GM12878 (cell line): ENCODE measurements around the gene RYR2. TPM values are rescaled to one million over a fixed set of nuclear protein-coding genes. Genes with fewer than 3 reads are reported as not detected.

Experiments
- ATAC-seq: fragments of 200-7000 bp; cut with Tn5 transposase; 3 replicates; pipeline ENCODE4 v1.9.1; 2020; ENCODE audit warnings: mild to moderate bottlenecking, moderate library complexity
- BruUV-seq: library from RNA; stranded (reverse); fragments of 400-500 nt; replicated peaks from 2 replicates; lab custom pipeline; 2021; lab: Mats Ljungman, UMichigan
- CTCF ChIA-PET: fragments of 300-600 bp; sonication (Branson Sonifier 250); formaldehyde crosslinking; extraction: SDS; loops from one replicate; lab custom pipeline; 2021; ENCODE audit warnings: inconsistent platforms; lab: Yijun Ruan, JAX
- POLR2A ChIA-PET: fragments of 350-600 bp; formaldehyde crosslinking; extraction: SDS; loops from one replicate; lab custom pipeline; 2021; ENCODE audit warnings: inconsistent platforms; lab: Charles Lee
- RAD21 ChIA-PET: fragments of 300-600 bp; sonication (Branson Sonifier 250); formaldehyde crosslinking; loops from one replicate; lab custom pipeline; 2023; ENCODE audit warnings: antibody characterized with exemption; ENCODE audit not compliant: unreplicated experiment; lab: Charles Lee
- SMC1A ChIA-PET: fragments of 300-600 bp; sonication (Branson Sonifier 250); formaldehyde crosslinking; loops from one replicate; lab custom pipeline; 2023; ENCODE audit not compliant: unreplicated experiment, uncharacterized antibody; lab: Charles Lee
- DNase-seq: peaks from one replicate; pipeline ENCODE4 v3.0.0-alpha.2; 2011; ENCODE audit warnings: low read depth, low spot score
- FAIRE-seq: peaks from 3 replicates; lab custom pipeline; 2011; peaks lifted over from hg19 to GRCh38; lab: Jason Lieb, UNC
- H2AFZ ChIP-seq: 2 replicates; pipeline ENCODE4 v1.6.0; 2011; ENCODE audit warnings: low read depth, low read length, control low read depth; ENCODE audit not compliant: control insufficient read depth
- H3K27ac ChIP-seq: 2 replicates; pipeline ENCODE4 v1.5.1; 2011; ENCODE audit warnings: control low read depth; ENCODE audit not compliant: control insufficient read depth, insufficient read depth
- H3K27me3 ChIP-seq, 2 experiments: replicated peaks in 1 of 2; 2 replicates each; pipeline versions ENCODE4 v1.6.0 to v1.6.1; 2011; ENCODE audit warnings: low read length in 1 of 2; ENCODE audit not compliant: control insufficient read depth in 2 of 2, insufficient read depth in 2 of 2
- H3K36me3 ChIP-seq, 2 experiments: 2 replicates each; pipeline ENCODE4 v1.5.1; 2011; ENCODE audit warnings: low read length in 1 of 2; ENCODE audit not compliant: control insufficient read depth in 2 of 2, insufficient read depth in 2 of 2
- H3K4me1 ChIP-seq: 2 replicates; pipeline ENCODE4 v1.6.1; 2011; ENCODE audit warnings: mild to moderate bottlenecking, low read length, moderate library complexity, mixed read lengths; ENCODE audit not compliant: control insufficient read depth, insufficient read depth
- H3K4me2 ChIP-seq: 2 replicates; pipeline ENCODE4 v1.6.0; 2011; ENCODE audit warnings: control low read depth; ENCODE audit not compliant: control insufficient read depth, insufficient read depth
- H3K4me3 ChIP-seq: fragments of 200-600 bp; sonication (generic); 2 replicates; pipeline ENCODE4 v1.5.1; 2016
- H3K79me2 ChIP-seq: 2 replicates; pipeline ENCODE4 v1.6.0; 2011; ENCODE audit warnings: low read length; ENCODE audit not compliant: control insufficient read depth, insufficient read depth
- H3K9ac ChIP-seq: 2 replicates; pipeline ENCODE4 v1.8.0; 2011; ENCODE audit warnings: low read length, control low read depth, mixed read lengths; ENCODE audit not compliant: control insufficient read depth, insufficient read depth
- H3K9me3 ChIP-seq: replicated peaks from 3 replicates; pipeline ENCODE4 v1.5.1; 2011; ENCODE audit warnings: mild to moderate bottlenecking, low read length; ENCODE audit not compliant: control insufficient read depth, insufficient read depth
- H4K20me1 ChIP-seq: 2 replicates; pipeline ENCODE4 v1.6.0; 2011; ENCODE audit not compliant: control insufficient read depth, insufficient read depth
- CBFB ChIP-seq: IDR thresholded peaks from 2 replicates; pipeline ENCODE4 v1.6.1; 2016; ENCODE audit warnings: antibody characterized with exemption, low read depth
- CEBPZ ChIP-seq: fragments of 150-350 bp; IDR thresholded peaks from 2 replicates; pipeline ENCODE4 v1.6.1; 2016; ENCODE audit warnings: low read depth, low read length
- DPF2 ChIP-seq: fragments of 450-650 bp; IDR thresholded peaks from 2 replicates; pipeline ENCODE4 v1.6.1; 2017; ENCODE audit warnings: mild to moderate bottlenecking
- LARP7 ChIP-seq: fragments of 450-650 bp; IDR thresholded peaks from 2 replicates; pipeline ENCODE4 v1.6.1; 2017; ENCODE audit warnings: mild to moderate bottlenecking
- MTA3 ChIP-seq: IDR thresholded peaks from 2 replicates; pipeline ENCODE4 v1.6.1; 2012; ENCODE audit warnings: low read length, inconsistent platforms, borderline replicate concordance
- MYC ChIP-seq: IDR thresholded peaks from 2 replicates; pipeline ENCODE4 v1.6.1; 2011; ENCODE audit warnings: mild to moderate bottlenecking, low read length, moderate library complexity, inconsistent platforms; ENCODE audit not compliant: insufficient read depth, insufficient replicate concordance, insufficient read length, severe bottlenecking
- PAX5 ChIP-seq: IDR thresholded peaks from 2 replicates; pipeline ENCODE4 v1.6.1; 2011; ENCODE audit warnings: low read depth, low read length, borderline replicate concordance
- PML ChIP-seq: IDR thresholded peaks from 2 replicates; pipeline ENCODE4 v1.6.1; 2012; ENCODE audit warnings: low read length, inconsistent platforms
- REST ChIP-seq: IDR thresholded peaks from 2 replicates; pipeline ENCODE4 v1.6.1; 2012; ENCODE audit warnings: mild to moderate bottlenecking, low read depth, low read length
- RFX5 ChIP-seq: IDR thresholded peaks from 2 replicates; pipeline ENCODE4 v1.6.1; 2011; ENCODE audit warnings: low read depth, low read length, improper control_type of control experiment
- SMAD5 ChIP-seq: IDR thresholded peaks from 2 replicates; pipeline ENCODE4 v1.6.1; 2016; ENCODE audit warnings: antibody characterized with exemption, low read depth
- YY1 ChIP-seq: IDR thresholded peaks from 2 replicates; pipeline ENCODE4 v1.6.1; 2011; ENCODE audit warnings: low read depth, mild to moderate bottlenecking, low read length
- ZNF24 ChIP-seq: fragments of 450-650 bp; IDR thresholded peaks from 2 replicates; pipeline ENCODE4 v1.6.1; 2017; ENCODE audit warnings: antibody characterized with exemption, mild to moderate bottlenecking
- WGBS: methylation state at CpG from one replicate; pipeline ENCODE4 v1.1.6; 2016; ENCODE audit warnings: low lambda C conversion rate; ENCODE audit not compliant: insufficient replicate concordance, insufficient coverage; ENCODE audit errors: missing lambda C conversion rate; 5-methylcytosine and 5-hydroxymethylcytosine counted together
- in situ Hi-C: fragments of 300-500 bp; cut with MboI; formaldehyde crosslinking; loops from 9 replicates; pipeline ENCODE4 v1.14.3; 2018; ENCODE audit warnings: mixed read lengths
- intact Hi-C: fragments of 100-400 bp; cut with micrococcal nuclease; formaldehyde crosslinking; loops from one replicate; pipeline ENCODE4 v1.14.2; 2022; ENCODE audit not compliant: unreplicated experiment
- polyA plus RNA-seq, 11 experiments: library from polyadenylated mRNA; depleted of rRNA in 4 of 11; unstranded in 6 of 11; stranded (reverse) in 5 of 11; fragments of >200 nt; fragmentation: Nextera tagmentation in 4 of 11; fragmentation: Illumina TruSeq in 1 of 11; extraction: Ambion mirVana in 4 of 11; extraction: Trizol in 1 of 11; gene quantifications; 1 replicate in 1 of 11; 2 replicates in 10 of 11; pipeline versions ENCODE4 v1.2.1 to v1.2.3, GENCODE V29; 2011 to 2016; ENCODE audit warnings: inconsistent platforms in 2 of 11, missing spikeins in 2 of 11, low read depth in 1 of 11
- total RNA-seq, 4 experiments: library from RNA; depleted of rRNA in 3 of 4; stranded (reverse); fragments of >200 nt in 3 of 4; fragmentation: Illumina TruSeq in 1 of 4; extraction: Trizol in 1 of 4; gene quantifications; 2 replicates each; pipeline versions ENCODE4 v1.2.1 to v1.2.3, GENCODE V29; 2013 to 2021
- TF ChIP-seq, protein P1 (sequence below): IDR thresholded peaks from 2 replicates; pipeline ENCODE4 v1.6.1; 2011; ENCODE audit warnings: low read depth, mild to moderate bottlenecking, low read length, moderate library complexity, borderline replicate concordance; ENCODE audit errors: extremely low read depth

Gene RYR2
- total and polyA plus RNA-seq, 10 of the 15 experiments (the other 5 are each of a cell fraction or from before 2014, with no cell fraction given), result 0.01 to 0.04 TPM; not detected in 8

DNA sequence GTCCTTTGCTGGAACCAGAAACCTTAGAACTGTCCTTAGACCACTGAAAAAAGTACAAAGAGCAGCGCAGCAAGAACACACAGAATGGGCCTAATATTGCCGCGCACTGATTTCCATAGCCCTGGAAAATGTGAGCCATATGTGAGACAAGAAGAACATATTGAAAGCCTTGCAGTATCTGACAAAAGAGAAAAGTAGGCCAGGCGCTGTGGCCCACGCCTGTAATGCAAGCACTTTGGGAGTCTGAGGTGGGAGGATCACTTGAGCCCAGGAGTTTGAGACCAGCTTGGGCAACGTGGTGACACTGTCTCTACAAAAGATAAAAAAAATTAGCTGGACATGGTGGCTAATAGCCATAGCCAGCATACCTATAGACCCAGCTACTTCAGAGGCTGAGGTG is 300.7 kb downstream of the RYR2 start:
- H3K79me2 ChIP-seq, result no peaks in the 10 kb centered on the region
- H3K9ac ChIP-seq, result no peak overlapping the region
- no peaks in the 10 kb centered on the region for H3K4me1 ChIP-seq
- ATAC-seq (no peak), DNase-seq (no peak), FAIRE-seq (no peak)
- H3K9me3 ChIP-seq, result no peaks in the 10 kb centered on the region
- H3K27ac ChIP-seq, result no peak overlapping the region
- H3K4me2 ChIP-seq, result no peak overlapping the region
- no peaks in the 10 kb centered on the region for H3K36me3 ChIP-seq
- no peaks in the 10 kb centered on the region for H4K20me1 ChIP-seq
- H3K27me3 ChIP-seq, result no peaks in the 10 kb centered on the region
- intact Hi-C loops (no loop called here), in situ Hi-C loops (no loop called here)
- ChIA-PET RAD21 (no interaction called here), POLR2A (no interaction called here), SMC1A (no interaction called here), CTCF (no interaction called here)
- H3K4me3 ChIP-seq, result no peak overlapping the region
- no peak overlapping the region for H2AFZ ChIP-seq
- BruUV-seq, result no TSS peak
- TF ChIP-seq CEBPZ, result no peak
- TF ChIP-seq ZNF24, result no peak
- no peak for TF ChIP-seq RFX5
- no peak for TF ChIP-seq MYC
- TF ChIP-seq YY1, result no peak
- TF ChIP-seq, protein P1, sequence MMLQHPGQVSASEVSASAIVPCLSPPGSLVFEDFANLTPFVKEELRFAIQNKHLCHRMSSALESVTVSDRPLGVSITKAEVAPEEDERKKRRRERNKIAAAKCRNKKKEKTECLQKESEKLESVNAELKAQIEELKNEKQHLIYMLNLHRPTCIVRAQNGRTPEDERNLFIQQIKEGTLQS, result no peak
- TF ChIP-seq MTA3, result no peak
- no peak for TF ChIP-seq SMAD5
- TF ChIP-seq LARP7, result no peak
- TF ChIP-seq CBFB, result no peak
- no peak for TF ChIP-seq REST
- no peak for TF ChIP-seq DPF2
- no peak for TF ChIP-seq PML
- no peak for TF ChIP-seq PAX5
- 51% methylated on average over 6 of the region's 6 CpGs for WGBS
